GM18502 (cell line): Measurements from ENCODE around the gene HARS2.
A peak's percentile ranks its signal among the peaks of the same experiment; 100 is the strongest.
"Not testable (repeated sequence)": the region's sequence is repeated elsewhere in the genome, so short reads cannot be mapped to it uniquely, and the experiment has no call there.

Experiments used
- ATAC-seq: cut with Tn5 transposase; IDR thresholded peaks from one replicate; pipeline ENCODE4 v1.9.1; 2021; ENCODE audit warnings: mild to moderate bottlenecking; ENCODE audit not compliant: unreplicated experiment, poor library complexity

The HARS2 gene

DNA sequence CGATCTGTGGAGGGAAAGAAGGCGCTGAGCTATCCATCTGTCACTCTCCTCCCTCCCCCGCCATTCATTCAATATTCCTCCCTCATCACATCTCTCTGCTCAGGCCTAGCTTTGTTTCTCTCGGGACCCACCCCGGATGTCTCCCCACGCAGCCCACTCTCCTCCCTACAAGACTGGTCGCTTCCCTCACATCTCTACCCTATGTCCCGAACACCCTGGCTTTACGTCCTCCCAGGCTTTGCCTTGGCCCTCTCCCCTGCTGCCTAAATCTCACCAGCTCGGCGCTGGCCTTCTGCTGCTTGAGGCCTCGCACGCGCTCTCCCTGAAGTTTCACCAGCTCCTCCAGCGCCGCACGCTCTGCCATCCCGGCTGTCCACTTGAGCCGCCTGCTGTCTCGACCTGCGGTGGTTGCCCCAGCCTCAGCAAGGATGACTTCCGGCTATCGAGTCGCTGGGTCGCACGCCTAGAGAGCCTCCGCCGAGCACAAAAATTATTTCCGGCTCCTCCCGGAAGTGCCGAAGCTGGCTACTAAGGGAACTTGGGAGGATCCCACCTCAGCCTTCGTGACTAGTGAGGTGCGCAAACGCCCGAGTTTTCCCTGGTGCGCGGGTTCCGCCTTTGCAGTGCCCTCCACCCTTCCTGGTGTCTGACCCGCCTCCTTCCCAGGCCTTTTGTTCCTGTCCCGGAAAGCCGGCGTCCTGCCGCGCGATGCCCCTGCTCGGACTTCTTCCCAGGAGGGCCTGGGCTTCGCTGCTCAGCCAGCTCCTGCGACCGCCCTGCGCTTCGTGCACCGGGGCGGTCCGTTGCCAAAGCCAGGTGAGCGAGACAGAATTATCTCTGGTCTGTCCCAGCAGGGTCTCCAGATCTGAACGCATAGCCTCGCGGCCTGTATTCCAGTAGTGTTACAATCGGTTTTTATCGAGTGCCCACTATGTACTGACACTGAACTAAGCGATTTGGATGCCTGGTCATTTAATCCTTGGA lies at the start of gene HARS2, which contains the start of gene HARS1:
Gene HARS2, plus strand, starts transcription at position 515 of the 984 bp plus-strand sequence. Its CDS starts 194 bp downstream, at position 709.
Gene HARS1, minus strand, starts transcription at position 430 of the 984 bp plus-strand sequence. Its CDS starts 66 bp downstream, at position 364.
- peak; percentile 97 for ATAC-seq

GRCh38 chr5:140641716-140642115 lies 49.5 kb upstream of the HARS2 start:
- no peak for ATAC-seq

GRCh38 chr5:140642718-140643117 lies 48.5 kb upstream of the HARS2 start:
- no peak for ATAC-seq

DNA sequence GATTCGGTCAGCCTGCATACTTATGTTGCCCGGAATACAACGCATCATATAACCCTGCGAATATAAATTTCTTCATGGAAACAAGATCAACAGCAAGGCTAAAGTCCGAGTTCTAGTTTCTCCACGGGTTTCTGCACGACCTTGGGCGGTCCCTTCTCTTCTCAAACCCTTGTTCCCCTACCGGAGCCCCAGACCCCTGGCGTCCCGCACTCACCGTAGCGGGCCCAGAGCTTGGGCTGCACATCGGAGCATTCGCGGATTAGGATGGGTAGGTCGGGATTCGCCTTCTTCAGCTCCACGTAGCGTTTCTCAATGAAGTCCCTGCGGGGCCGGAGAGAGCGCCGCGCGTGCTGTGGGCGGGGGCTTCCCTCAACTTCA lies 44.2 kb upstream of the HARS2 start:
- ATAC-seq = peak; percentile 43

DNA sequence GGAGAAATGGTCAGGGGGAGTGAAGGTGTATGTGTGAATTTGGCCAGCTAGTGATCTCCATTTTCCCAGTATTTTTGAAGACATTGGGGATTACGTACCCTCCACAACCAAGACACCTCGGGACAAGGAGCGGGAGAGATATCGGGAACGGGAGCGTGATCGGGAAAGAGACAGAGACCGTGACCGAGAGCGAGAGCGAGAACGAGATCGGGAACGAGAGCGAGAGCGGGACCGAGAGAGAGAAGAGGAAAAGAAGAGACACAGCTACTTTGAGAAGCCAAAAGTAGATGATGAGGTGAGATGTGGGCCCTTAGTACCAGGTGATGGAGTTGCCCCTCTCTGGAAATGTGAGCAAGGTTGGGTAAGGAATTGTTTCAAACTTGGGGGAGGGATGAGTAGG lies 32.4 kb upstream of the HARS2 start:
- no peak for ATAC-seq

DNA sequence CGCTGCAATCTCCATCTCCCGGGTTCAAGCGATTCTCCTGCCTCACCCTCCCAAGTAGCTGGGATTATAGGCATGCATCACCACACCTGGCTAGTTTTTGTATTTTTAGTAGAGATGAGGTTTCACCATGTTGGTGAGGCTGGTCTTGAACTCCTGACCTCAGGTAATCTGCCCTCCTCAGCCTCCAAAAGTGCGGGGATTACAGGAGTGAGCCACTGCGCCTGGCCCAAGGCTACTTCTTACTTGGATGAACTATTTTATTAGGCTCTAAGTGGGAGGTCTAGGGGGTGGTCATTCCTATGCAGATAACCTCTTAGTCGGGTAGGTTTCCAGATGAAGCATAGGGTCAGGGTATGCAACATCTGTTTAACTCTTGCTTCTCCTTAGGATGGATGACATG lies 30.9 kb upstream of the HARS2 start:
- ATAC-seq = not testable (repeated sequence)

GRCh38 chr5:140664030-140664358 lies 27.3 kb upstream of the HARS2 start:
- no peak for ATAC-seq

DNA sequence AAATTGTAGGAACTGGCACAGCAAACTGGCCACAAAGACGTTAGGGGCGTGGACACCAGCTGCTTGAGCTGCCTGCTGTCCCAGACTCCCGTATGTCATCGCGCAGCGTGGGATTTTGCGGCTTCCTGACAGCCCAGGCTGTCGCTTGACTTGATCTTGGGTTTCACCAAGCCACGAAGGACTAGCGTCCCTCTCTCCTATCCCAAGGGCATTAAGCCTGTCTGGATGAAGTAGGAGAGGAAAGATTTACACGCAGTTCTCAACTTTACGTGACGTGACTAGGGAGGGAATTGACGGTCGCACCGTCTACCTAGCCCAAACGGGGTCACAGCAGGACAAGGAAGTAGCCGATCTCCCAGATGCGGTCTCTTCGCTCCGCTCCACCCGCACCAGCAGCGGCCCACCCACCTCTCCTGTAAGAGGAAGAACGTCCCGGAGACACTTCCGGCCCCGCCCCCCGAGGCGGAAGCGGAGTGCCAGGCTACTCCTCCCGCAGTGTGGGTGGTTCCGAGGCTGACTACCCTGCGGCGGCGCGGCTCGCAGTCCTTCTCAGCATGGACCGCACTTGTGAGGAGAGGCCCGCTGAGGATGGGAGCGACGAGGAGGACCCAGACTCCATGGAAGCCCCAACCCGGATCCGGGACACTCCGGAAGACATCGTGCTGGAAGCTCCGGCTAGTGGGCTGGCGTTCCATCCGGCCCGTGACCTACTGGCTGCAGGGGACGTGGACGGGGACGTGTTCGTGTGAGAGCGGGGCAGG lies 26.7 kb upstream of the HARS2 start, which contains the start of gene WDR55:
Gene WDR55, plus strand, starts transcription at position 546 of the 761 bp plus-strand sequence. Its CDS starts 9 bp downstream, at position 555.
- ATAC-seq = peak; percentile 97

GRCh38 chr5:140671035-140671434 lies 20.2 kb upstream of the HARS2 start:
- ATAC-seq = not testable (repeated sequence)

DNA sequence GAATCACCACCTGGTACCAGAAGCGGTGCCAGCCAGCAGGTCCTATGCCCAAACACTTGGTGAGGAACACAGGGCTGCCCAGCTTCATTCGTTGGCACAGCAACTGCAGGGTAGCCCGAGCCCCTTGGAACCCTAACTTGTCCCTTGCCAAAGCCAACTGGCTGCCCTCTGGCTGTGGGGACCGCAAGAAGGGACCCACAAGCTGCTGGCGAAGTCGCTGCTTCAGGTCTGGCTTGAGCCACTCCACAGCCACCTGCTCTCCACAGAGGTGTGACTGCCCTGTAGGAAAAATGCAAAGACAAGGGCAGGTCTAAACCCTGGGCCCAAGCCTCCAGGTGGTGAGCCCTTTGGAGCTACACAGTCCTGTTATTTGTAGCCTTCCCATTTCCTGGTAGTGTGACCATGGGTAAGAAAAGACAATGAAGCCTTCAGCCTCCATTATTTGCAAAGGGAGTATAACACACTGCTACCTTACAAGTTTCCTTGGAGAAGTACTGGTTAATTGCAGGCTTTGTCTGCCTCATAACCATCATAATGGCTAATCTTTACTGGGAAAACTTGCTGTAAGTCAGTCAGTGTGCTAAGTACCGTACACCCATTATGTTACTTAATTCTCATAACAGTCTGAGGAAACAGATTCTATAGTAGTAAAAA lies 19.7 kb upstream of the HARS2 start:
- no peak for ATAC-seq

GRCh38 chr5:140672455-140673186 lies 18.6 kb upstream of the HARS2 start:
- ATAC-seq = no peak

GRCh38 chr5:140673187-140673976 lies 17.9 kb upstream of the HARS2 start, which contains the start of gene DND1:
Gene DND1 (minus strand): TSS chr5:140673576. CDS start chr5:140673542, 34 bp downstream.
- ATAC-seq = no peak

GRCh38 chr5:140674211-140674610 lies 17.0 kb upstream of the HARS2 start:
- ATAC-seq = no peak

- ATAC-seq = no peak
These were observed 16.6 kb upstream of the HARS2 start for GRCh38 chr5:140674629-140675028.

DNA sequence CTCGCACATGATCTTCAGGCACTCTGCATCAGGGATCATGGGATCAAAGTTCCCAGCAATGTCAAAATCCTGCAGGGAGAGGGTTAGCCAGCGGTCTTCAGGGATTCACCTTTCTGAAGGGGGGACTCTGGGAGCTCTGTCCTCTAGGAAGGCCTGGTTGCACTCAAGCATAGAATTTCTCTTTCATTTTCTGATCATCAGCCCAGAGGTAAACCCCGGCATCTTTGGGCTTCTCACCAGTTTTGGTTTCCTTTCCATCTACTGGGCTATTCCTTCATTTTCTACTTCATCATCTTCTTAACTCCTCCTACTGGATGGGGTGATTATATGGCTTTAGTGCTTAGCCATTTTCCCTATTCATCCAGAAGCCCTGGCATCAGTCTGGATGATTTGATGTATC lies 13.3 kb upstream of the HARS2 start:
- peak; percentile 47 for ATAC-seq

- ATAC-seq = no peak
These were observed 12.3 kb upstream of the HARS2 start for GRCh38 chr5:140678993-140679392.

GRCh38 chr5:140690376-140690932 lies 801 bp upstream of the HARS2 start:
- ATAC-seq = peak; percentile 3

GRCh38 chr5:140694276-140694675 lies 3.0 kb downstream of the HARS2 start:
- ATAC-seq = no peak
